ENCODE measurements around the gene WDR91. TPM values are rescaled to one million over a fixed set of nuclear protein-coding genes. Genes with fewer than 3 reads are reported as not detected.

WDR91 gene
- total RNA-seq, 1 donor from 2014 or later: 5.4 TPM

DNA sequence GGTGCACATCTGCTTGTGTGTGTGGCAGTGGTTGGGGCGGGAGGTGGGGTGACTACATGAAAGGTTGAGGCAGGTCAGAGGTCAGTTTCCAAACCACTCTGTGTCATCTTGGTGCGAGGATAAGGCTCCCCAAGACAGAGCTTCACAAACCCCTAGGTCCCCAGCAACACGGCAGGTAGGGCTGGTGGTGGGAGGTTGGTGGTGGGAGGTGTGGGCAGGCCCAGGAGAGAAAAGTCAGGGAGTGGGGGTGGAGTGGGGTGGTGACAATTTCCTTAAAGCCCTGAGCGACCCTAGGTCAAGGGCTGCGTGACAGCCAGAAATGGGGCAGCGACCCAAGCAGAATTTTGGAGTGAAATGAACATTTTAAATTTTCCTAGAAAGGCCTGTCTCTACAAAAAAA, 20.8 kb upstream of the WDR91 start:
- H3K27me3 ChIP-seq (ENCODE audit: low read depth): no peaks in the 10 kb centered on the region
- no peak for DNase-seq
- H3K4me3 ChIP-seq: no peak overlapping the region
- no peaks in the 10 kb centered on the region for H3K4me1 ChIP-seq
- intact Hi-C loops (cut with micrococcal nuclease): no loop called here
- H3K27ac ChIP-seq (replicated peaks): no peak overlapping the region
- TF ChIP-seq, protein P1, sequence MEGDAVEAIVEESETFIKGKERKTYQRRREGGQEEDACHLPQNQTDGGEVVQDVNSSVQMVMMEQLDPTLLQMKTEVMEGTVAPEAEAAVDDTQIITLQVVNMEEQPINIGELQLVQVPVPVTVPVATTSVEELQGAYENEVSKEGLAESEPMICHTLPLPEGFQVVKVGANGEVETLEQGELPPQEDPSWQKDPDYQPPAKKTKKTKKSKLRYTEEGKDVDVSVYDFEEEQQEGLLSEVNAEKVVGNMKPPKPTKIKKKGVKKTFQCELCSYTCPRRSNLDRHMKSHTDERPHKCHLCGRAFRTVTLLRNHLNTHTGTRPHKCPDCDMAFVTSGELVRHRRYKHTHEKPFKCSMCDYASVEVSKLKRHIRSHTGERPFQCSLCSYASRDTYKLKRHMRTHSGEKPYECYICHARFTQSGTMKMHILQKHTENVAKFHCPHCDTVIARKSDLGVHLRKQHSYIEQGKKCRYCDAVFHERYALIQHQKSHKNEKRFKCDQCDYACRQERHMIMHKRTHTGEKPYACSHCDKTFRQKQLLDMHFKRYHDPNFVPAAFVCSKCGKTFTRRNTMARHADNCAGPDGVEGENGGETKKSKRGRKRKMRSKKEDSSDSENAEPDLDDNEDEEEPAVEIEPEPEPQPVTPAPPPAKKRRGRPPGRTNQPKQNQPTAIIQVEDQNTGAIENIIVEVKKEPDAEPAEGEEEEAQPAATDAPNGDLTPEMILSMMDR (IDR thresholded peaks at IDR 0.05; ENCODE audit: borderline replicate concordance): no peak
- H3K9me3 ChIP-seq (replicated peaks): no peaks in the 10 kb centered on the region
- H3K36me3 ChIP-seq: no peaks in the 10 kb centered on the region

DNA sequence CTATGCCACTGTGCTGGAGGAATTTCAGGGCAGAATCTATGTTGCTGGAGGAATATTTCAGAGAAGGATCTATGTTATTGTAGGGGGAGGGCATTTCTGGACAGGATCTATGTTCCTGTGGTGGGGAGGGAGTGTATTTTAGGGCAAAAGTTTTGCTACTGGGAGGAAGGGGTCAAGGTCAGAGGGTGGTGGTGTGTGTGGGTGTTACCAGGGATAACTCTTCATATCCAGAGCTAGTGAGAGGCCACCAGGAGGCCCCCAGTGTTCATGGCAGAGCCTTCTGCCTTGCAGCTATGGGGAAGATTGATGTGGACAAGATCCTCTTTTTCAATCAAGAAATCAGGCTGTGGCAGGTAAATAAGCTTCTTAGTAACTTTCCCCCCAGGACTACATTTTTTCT, 20.4 kb upstream of the WDR91 start:
- Histone ChIP-seq H3K9me3 (replicated peaks) (no peaks in the 10 kb centered on the region), H3K36me3 (no peaks in the 10 kb centered on the region), H3K4me1 (no peaks in the 10 kb centered on the region), H3K4me3 (no peak overlapping the region), H3K27ac (replicated peaks) (no peak overlapping the region), H3K27me3 (ENCODE audit: low read depth) (no peaks in the 10 kb centered on the region)
- no peak for DNase-seq
- TF ChIP-seq, protein P1 (IDR thresholded peaks at IDR 0.05; ENCODE audit: borderline replicate concordance): no peak
- intact Hi-C loops (cut with micrococcal nuclease): no loop called here

DNA sequence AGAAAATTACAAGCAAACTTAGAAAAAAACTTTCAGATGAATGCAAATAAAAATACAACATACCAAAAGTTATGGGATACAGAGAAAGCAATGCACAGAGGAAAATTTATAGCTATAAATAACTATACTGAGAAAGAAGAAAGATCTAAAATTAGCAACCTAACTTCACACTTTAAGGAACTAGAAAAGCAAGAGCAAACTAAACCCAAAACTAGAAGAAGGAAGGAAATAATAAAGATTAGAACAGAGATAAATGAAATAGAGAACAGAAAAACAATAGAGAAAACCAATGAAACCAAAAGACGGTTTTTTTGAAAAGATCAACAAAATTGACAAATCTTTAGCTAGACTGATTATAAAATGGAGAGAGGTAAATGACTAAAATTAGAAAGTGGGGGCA, 12.7 kb upstream of the WDR91 start:
- Histone ChIP-seq H3K27me3 (ENCODE audit: low read depth) (peaks cover 4% of the 10 kb centered on the region), H3K4me1 (no peaks in the 10 kb centered on the region), H3K9me3 (replicated peaks) (no peaks in the 10 kb centered on the region), H3K27ac (replicated peaks) (no peak overlapping the region), H3K4me3 (no peak overlapping the region), H3K36me3 (no peaks in the 10 kb centered on the region)
- no peak for DNase-seq
- intact Hi-C loops (cut with micrococcal nuclease): no loop called here
- TF ChIP-seq, protein P1 (IDR thresholded peaks at IDR 0.05; ENCODE audit: borderline replicate concordance): no peak

DNA sequence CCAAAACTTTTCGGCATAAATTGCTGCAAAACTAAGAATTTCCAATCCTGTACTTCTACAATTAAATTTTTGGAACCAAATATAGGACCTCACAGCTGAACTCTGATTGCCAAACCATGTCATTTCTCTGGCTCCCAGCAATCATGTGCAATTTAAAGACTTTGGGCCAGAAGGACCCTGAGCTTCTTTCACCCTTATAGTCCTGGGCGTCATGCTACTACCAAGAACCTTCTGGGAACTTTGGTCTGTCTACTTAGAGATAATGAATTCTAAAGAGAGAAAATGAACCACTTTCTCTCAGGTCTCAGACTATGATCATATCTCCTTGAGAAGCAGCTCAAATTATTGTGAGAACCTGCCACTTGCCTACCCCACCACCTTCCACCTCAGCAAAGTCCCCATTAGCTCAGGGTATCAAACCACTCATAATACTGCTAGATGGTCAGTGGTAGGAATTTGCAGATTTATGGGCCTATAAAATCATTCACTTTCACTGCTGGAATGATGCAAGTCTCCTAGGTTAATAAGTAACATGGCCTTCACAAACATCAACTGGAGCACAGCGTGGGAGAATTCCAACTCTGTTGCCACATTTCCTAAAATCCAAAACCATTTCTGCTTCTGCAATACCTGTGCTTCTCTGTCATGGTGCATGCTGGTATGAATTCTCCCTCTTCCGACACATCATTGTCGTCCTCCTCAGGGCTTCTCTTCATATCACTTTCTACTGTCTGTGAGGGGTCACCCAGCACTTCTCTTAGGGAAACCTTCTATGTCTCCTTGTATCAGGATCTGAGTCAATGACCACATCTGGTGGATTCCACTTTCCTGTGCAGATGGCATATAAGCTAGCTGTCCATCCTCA, 6.6 kb upstream of the WDR91 start:
- intact Hi-C loops (cut with micrococcal nuclease): no loop called here
- no peak overlapping the region for H3K27ac ChIP-seq (replicated peaks)
- H3K36me3 ChIP-seq: no peaks in the 10 kb centered on the region
- H3K9me3 ChIP-seq (replicated peaks): no peaks in the 10 kb centered on the region
- TF ChIP-seq, protein P1 (IDR thresholded peaks at IDR 0.05; ENCODE audit: borderline replicate concordance): no peak
- H3K4me3 ChIP-seq: no peak overlapping the region
- DNase-seq: no peak
- H3K4me1 ChIP-seq: no peaks in the 10 kb centered on the region
- H3K27me3 ChIP-seq (ENCODE audit: low read depth): peaks cover 4% of the 10 kb centered on the region

DNA sequence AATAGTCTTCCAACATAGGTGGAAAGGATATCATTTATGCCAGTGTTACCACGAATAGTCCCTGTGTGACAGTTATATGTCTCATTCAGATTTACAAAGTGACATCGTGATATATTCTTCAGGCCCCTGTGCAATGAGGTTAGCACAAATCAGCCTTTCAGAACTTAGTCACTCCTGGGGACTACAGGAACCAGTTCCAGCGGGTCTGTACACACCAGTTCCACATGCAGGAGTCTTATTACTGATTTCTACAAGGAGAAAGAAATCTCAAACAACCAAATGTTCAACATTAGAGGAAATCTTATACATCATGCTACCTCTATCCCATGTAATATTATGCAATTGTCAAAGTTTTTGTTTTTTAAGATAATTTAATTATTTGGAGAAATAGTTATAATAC, 4.4 kb upstream of the WDR91 start:
- no peak overlapping the region for H3K27ac ChIP-seq (replicated peaks)
- H3K4me3 ChIP-seq: no peak overlapping the region
- H3K36me3 ChIP-seq: no peaks in the 10 kb centered on the region
- H3K9me3 ChIP-seq (replicated peaks): no peaks in the 10 kb centered on the region
- TF ChIP-seq, protein P1 (IDR thresholded peaks at IDR 0.05; ENCODE audit: borderline replicate concordance): no peak
- H3K4me1 ChIP-seq: peaks cover 13% of the 10 kb centered on the region
- no peak for DNase-seq
- no peaks in the 10 kb centered on the region for H3K27me3 ChIP-seq (ENCODE audit: low read depth)
- intact Hi-C loops (cut with micrococcal nuclease): no loop called here
